B cell (primary cell): ENCODE data around the gene NPR2. TPM values are rescaled to one million over a fixed set of nuclear protein-coding genes. Genes with fewer than 3 reads are reported as not detected.

Experiments used
- ATAC-seq: fragments of 200-7000 bp; cut with Tn5 transposase; one replicate; pipeline ENCODE4 v1.10.0; 2021; ENCODE audit warnings: low read depth, mild to moderate bottlenecking, moderate number of reproducible peaks, moderate library complexity
- CTCF ChIA-PET: fragments of 350-600 bp; sonication (Branson Sonifier 250); formaldehyde crosslinking; loops from one replicate; lab custom pipeline; 2021; ENCODE audit warnings: antibody characterized with exemption, inconsistent platforms; lab: Charles Lee
- POLR2A ChIA-PET: fragments of 350-600 bp; sonication (Branson Sonifier 250); formaldehyde crosslinking; loops from one replicate; lab custom pipeline; 2021; ENCODE audit warnings: antibody characterized with exemption; lab: Charles Lee
- DNase-seq: peaks from one replicate; pipeline ENCODE4 v3.0.0; 2013
- H2AFZ ChIP-seq: 2 replicates; pipeline ENCODE4 v1.6.1; 2012; ENCODE audit warnings: mild to moderate bottlenecking, low read depth, low read length; ENCODE audit not compliant: insufficient read depth, poor library complexity, severe bottlenecking
- H3K27ac ChIP-seq, 2 donors: 1 replicate in 1 of 2; 2 replicates in 1 of 2; pipeline ENCODE4 v1.5.1; 2012 to 2013; ENCODE audit warnings: low read length in 2 of 2, mild to moderate bottlenecking in 2 of 2, moderate library complexity in 1 of 2
- H3K27me3 ChIP-seq, 4 experiments: fragments of 200-600 bp in 1 of 4; sonication (generic) in 1 of 4; replicated peaks in 1 of 4; 1 replicate in 2 of 4; 2 replicates in 2 of 4; pipeline versions ENCODE4 v1.6.1 to v1.7.0; 2013 to 2016; ENCODE audit warnings: low read length in 3 of 4, mild to moderate bottlenecking in 2 of 4, mixed read lengths in 1 of 4, moderate library complexity in 1 of 4; ENCODE audit not compliant: insufficient read depth in 4 of 4, control insufficient read depth in 3 of 4; ENCODE audit errors: control extremely low read depth in 1 of 4
- H3K36me3 ChIP-seq, 2 experiments: replicated peaks in 1 of 2; 1 replicate in 1 of 2; 2 replicates in 1 of 2; pipeline versions ENCODE4 v1.6.1 to v1.7.1; 2013; ENCODE audit warnings: low read length in 1 of 2; ENCODE audit not compliant: insufficient read depth in 2 of 2, control insufficient read depth in 1 of 2; ENCODE audit errors: control extremely low read depth in 1 of 2, extremely low read depth in 1 of 2
- H3K4me1 ChIP-seq, 2 donors: fragments of 200-600 bp in 1 of 2; sonication (generic) in 1 of 2; 1 replicate in 1 of 2; 2 replicates in 1 of 2; pipeline versions ENCODE4 v1.5.1 to v1.6.1; 2013 to 2017; ENCODE audit warnings: low read length in 2 of 2; ENCODE audit not compliant: control insufficient read depth in 2 of 2, insufficient read depth in 2 of 2
- H3K4me2 ChIP-seq: replicated peaks from 2 replicates; pipeline ENCODE3; 2012; ENCODE audit warnings: mild to moderate bottlenecking, low read depth, low read length; ENCODE audit not compliant: poor library complexity, severe bottlenecking
- H3K4me3 ChIP-seq, 5 experiments: fragments of 200-600 bp in 1 of 5; sonication (generic) in 1 of 5; 1 replicate in 3 of 5; 2 replicates in 2 of 5; pipeline versions ENCODE4 v1.5.1 to v1.7.0; 2011 to 2016; ENCODE audit warnings: low read length in 4 of 5, mild to moderate bottlenecking in 4 of 5, low read depth in 2 of 5, control low read depth in 1 of 5, moderate library complexity in 1 of 5; ENCODE audit not compliant: insufficient read depth in 1 of 5; ENCODE audit errors: control extremely low read depth in 1 of 5, extremely low read depth in 1 of 5
- H3K79me2 ChIP-seq: fragments of 200-600 bp; sonication (generic); one replicate; pipeline ENCODE4 v1.6.0; 2016; ENCODE audit warnings: low read length; ENCODE audit not compliant: control insufficient read depth, insufficient read depth
- H3K9ac ChIP-seq: fragments of 200-600 bp; sonication (generic); 2 replicates; pipeline ENCODE4 v1.6.1; 2017; ENCODE audit warnings: mild to moderate bottlenecking, low read length, moderate library complexity
- H3K9me3 ChIP-seq, 3 donors: one replicate each; pipeline versions ENCODE4 v1.6.1 to v1.7.1; 2013; ENCODE audit warnings: low read length in 2 of 3; ENCODE audit not compliant: control insufficient read depth in 2 of 3, insufficient read depth in 1 of 3; ENCODE audit errors: control extremely low read depth in 1 of 3
- H4K20me1 ChIP-seq: 2 replicates; pipeline ENCODE4 v1.6.0; 2012; ENCODE audit warnings: mild to moderate bottlenecking, low read length; ENCODE audit not compliant: insufficient read depth, control insufficient read depth, poor library complexity, severe bottlenecking
- H3K27ac Mint-ChIP-seq: one replicate; pipeline ENCODE4 v1.8.0; 2021; ENCODE audit warnings: mixed read lengths
- H3K27me3 Mint-ChIP-seq: one replicate; pipeline ENCODE4 v1.8.0; 2021; ENCODE audit warnings: mixed read lengths
- H3K4me1 Mint-ChIP-seq: one replicate; pipeline ENCODE4 v1.8.0; 2021; ENCODE audit warnings: mixed read lengths
- H3K4me3 Mint-ChIP-seq: one replicate; pipeline ENCODE4 v1.8.0; 2021; ENCODE audit warnings: mixed read lengths
- H3K9me3 Mint-ChIP-seq: one replicate; pipeline ENCODE4 v1.8.0; 2022; ENCODE audit warnings: mixed read lengths; ENCODE audit not compliant: insufficient read depth
- CTCF ChIP-seq: fragments of 200-600 bp; IDR thresholded peaks from one replicate; pipeline ENCODE4 v1.8.0; 2022; ENCODE audit warnings: antibody characterized with exemption, mild to moderate bottlenecking
- EZH2 ChIP-seq: IDR thresholded peaks from 2 replicates; pipeline ENCODE4 v1.6.1; 2012; ENCODE audit warnings: borderline replicate concordance, low read depth, mild to moderate bottlenecking, moderate library complexity, low read length; ENCODE audit not compliant: insufficient read depth, poor library complexity, severe bottlenecking
- WGBS: methylation state at CpG from one replicate; pipeline ENCODE4 v1.1.5; 2013; ENCODE audit warnings: missing lambda C conversion rate; ENCODE audit not compliant: insufficient coverage; 5-methylcytosine and 5-hydroxymethylcytosine counted together
- intact Hi-C: fragments of 100-400 bp; cut with micrococcal nuclease; formaldehyde crosslinking; loops from one replicate; pipeline ENCODE4 v1.10.0; 2022
- polyA plus RNA-seq: library from polyadenylated mRNA; depleted of rRNA; stranded (reverse); fragments of >200 nt; gene quantifications from 2 replicates; pipeline ENCODE4 v1.2.3, GENCODE V29; 2012
- total RNA-seq, 2 donors: library from RNA; stranded (reverse); fragments of 120-200 nt in 1 of 2; gene quantifications; 1 replicate in 1 of 2; 2 replicates in 1 of 2; pipeline versions ENCODE4 v1.2.3 to v1.2.4, GENCODE V29; 2013 to 2022

Gene NPR2
- total and polyA plus RNA-seq, 2 donors (not counting 1 experiment from before 2014, with no cell fraction given): 7.6 to 8.0 TPM

- Mint-ChIP-seq H3K27ac (peak overlapping the region; percentile 78), H3K27me3 (no peaks in the 10 kb centered on the region), H3K4me3 (peak overlapping the region; percentile 84), H3K9me3 (no peaks in the 10 kb centered on the region), H3K4me1 (peaks cover 52% of the 10 kb centered on the region)
- DNase-seq: no peak
- H3K9ac ChIP-seq: peak overlapping the region; percentile 81
- H3K4me3 ChIP-seq: peak overlapping the region; percentile 73 to 92 (median 84)
- ChIA-PET CTCF (interaction anchor here (1.0 to 9.4 kb wide), 14 partner anchors 10 to 145 kb away, joined by 3 to 142 read pairs (median 8); partner anchors contain the start of genes ARHGEF39, CCDC107, CREB3 and RMRP), POLR2A (interaction anchor here (0.7 to 2.4 kb wide), 10 partner anchors 8 to 101 kb away, joined by 3 to 29 read pairs (median 4); partner anchors contain the start of genes CCDC107, CREB3, FAM221B and RMRP)
- H3K79me2 ChIP-seq: peaks cover 91% of the 10 kb centered on the region
- peaks cover 44% of the 10 kb centered on the region for H4K20me1 ChIP-seq
- peak overlapping the region; percentile 82 for H2AFZ ChIP-seq
- peak overlapping the region; percentile 35 to 77 for H3K27ac ChIP-seq
- peaks cover 0 to 45% of the 10 kb centered on the region in 2 experiments for H3K36me3 ChIP-seq
- peak overlapping the region; percentile 88 for H3K4me2 ChIP-seq
- no peaks in the 10 kb centered on the region for H3K27me3 ChIP-seq
- ATAC-seq: no peak
- TF ChIP-seq CTCF (no peak), EZH2 (no peak)
- WGBS: under 1% methylated on average over 23 of the region's 24 CpGs
- intact Hi-C loops: loop anchor here (1.0 kb wide), 1 partner anchor 64 kb away; the partner anchor contains the start of gene SPAG8
- no peaks in the 10 kb centered on the region for H3K9me3 ChIP-seq
- H3K4me1 ChIP-seq: peaks cover 37 to 44% of the 10 kb centered on the region in 2 donors
Observed at GRCh38 chr9:35748242-35748857, 43.0 kb upstream of the NPR2 start.
